Psoas muscle (tissue), 8 donors: ENCODE measurements around the gene TM4SF1. TPM values are rescaled to one million over a fixed set of nuclear protein-coding genes. Genes with fewer than 3 reads are reported as not detected.

ENCODE experiments used
- ATAC-seq, 4 donors: fragments of 200-7000 bp; cut with Tn5 transposase; one replicate each; pipeline ENCODE4 v1.9.1; 2020; ENCODE audit warnings: moderate library complexity in 3 of 4, mild to moderate bottlenecking in 2 of 4
- DNase-seq, 2 donors: peaks; one replicate each; pipeline ENCODE4 v3.0.0-alpha.2; 2020
- H3K27ac ChIP-seq: fragments of 200-600 bp; one replicate; pipeline ENCODE4 v1.8.0; 2022
- H3K27me3 ChIP-seq, 3 donors: fragments of 200-600 bp in 1 of 3; one replicate each; pipeline versions ENCODE4 v1.6.1 to v1.8.0; 2013 to 2022; ENCODE audit warnings: low read length in 2 of 3, mild to moderate bottlenecking in 2 of 3, moderate library complexity in 1 of 3; ENCODE audit not compliant: insufficient read depth in 3 of 3
- H3K36me3 ChIP-seq, 2 donors: fragments of 200-600 bp in 1 of 2; one replicate each; pipeline versions ENCODE4 v1.6.1 to v1.8.0; 2013 to 2022; ENCODE audit warnings: low read depth in 1 of 2, mild to moderate bottlenecking in 1 of 2, moderate library complexity in 1 of 2; ENCODE audit not compliant: insufficient read depth in 1 of 2
- H3K4me1 ChIP-seq: fragments of 200-600 bp; one replicate; pipeline ENCODE4 v1.8.0; 2022
- H3K4me3 ChIP-seq: fragments of 200-600 bp; one replicate; pipeline ENCODE4 v1.8.0; 2022; ENCODE audit warnings: mild to moderate bottlenecking
- H3K9me3 ChIP-seq: fragments of 200-600 bp; one replicate; pipeline ENCODE4 v1.8.0; 2022
- WGBS, 3 donors: extraction: QIAGEN DNeasy Blood & Tissue Kit; methylation state at CpG; one replicate each; pipeline versions ENCODE4 v1.1.6 to v1.1.7; 2013; 5-methylcytosine and 5-hydroxymethylcytosine counted together
- intact Hi-C, 2 donors: fragments of 100-400 bp; cut with DNase I; formaldehyde crosslinking; loops; one replicate each; pipeline versions ENCODE4 v1.11.0 to v1.14.2; 2022
- polyA plus RNA-seq, 3 donors: library from polyadenylated mRNA; stranded (reverse); fragments of 200-250 nt; gene quantifications; one replicate each; pipeline ENCODE4 v1.2.3, GENCODE V29; 2013
- total RNA-seq, 4 donors: library from RNA; stranded (reverse); fragmentation: NEBNext Ultra II Directional in 2 of 4; extraction: Animal tissue kit (Norgen Biotek cat#: 25700) in 2 of 4; gene quantifications; one replicate each; pipeline versions ENCODE4 v1.2.1 to v1.2.4, GENCODE V29; 2021 to 2023
- TF ChIP-seq, protein P1 (sequence below): fragments of 200-600 bp; IDR thresholded peaks from one replicate; pipeline ENCODE4 v1.8.0; 2022; ENCODE audit warnings: antibody characterized with exemption
- donor health status: healthy with polysubstance abuse.
- donor health status: DM: no; HTN: no; CAD: no; lungs with moderate emphysema.
- donor health status: Bipolar disorder and iron deficiency.
- donor health status: healthy.
- donor health status: DM: yes; HTN: yes; CAD: no.
- donor health status: DM: no; HTN: no; CAD: no.
- donor health status: DM: no; HTN: no; CAD: no.
- donor health status: DM: yes; HTN: yes; CAD: no.

The TM4SF1 gene
- total and polyA plus RNA-seq, 7 donors = 30.7 to 61.1 (median 49.4) TPM

DNA sequence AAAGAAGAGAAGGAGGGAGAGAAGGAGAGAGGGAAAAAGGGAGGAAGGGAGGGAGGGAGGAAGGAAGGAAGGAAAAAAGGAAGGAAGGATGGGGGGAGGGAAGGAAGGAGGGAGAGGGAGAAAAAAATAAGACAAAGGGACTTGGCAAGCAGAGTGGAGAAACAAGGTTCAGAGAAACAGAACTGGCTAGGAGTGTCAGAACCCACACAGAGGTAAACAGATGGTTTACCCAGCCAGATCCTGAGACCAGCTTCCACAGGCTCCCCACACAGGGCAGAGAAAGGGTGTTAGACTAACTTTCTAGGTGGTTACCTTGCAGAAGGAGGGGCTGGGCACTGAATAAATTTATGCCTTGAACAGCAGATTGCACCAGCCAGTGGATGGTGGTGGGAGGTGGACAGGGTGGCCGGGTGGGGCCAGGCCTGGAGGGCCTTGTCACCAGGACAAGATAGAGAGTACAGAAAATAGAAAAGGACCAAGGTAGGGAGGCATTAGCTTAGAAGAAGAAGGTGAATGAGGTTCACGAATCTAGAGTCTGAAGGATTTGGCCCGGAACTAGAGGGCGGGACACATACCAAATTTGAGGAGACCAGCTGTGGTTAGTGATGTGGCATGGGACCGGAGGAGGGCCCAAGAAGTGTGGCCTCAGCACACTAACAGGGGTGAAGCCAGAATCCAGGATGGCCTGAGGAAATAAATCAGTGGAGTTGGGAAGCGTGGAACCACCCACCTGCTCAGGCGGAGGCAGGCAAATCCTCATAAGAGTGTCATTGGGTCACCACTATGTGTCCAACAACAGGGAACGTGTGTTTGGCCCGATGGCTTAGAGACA, 1.2 kb upstream of the TM4SF1 start:
- Histone ChIP-seq H3K4me1 (peaks cover 4% of the 10 kb centered on the region), H3K9me3 (no peaks in the 10 kb centered on the region), H3K27ac (peak overlapping the region; percentile 61), H3K4me3 (no peak overlapping the region), H3K36me3 (no peaks in the 10 kb centered on the region), H3K27me3 (no peaks in the 10 kb centered on the region)
- ATAC-seq (peak in 1 of 4 donors; percentile 20), DNase-seq (no peak)
- TF ChIP-seq, protein P1, sequence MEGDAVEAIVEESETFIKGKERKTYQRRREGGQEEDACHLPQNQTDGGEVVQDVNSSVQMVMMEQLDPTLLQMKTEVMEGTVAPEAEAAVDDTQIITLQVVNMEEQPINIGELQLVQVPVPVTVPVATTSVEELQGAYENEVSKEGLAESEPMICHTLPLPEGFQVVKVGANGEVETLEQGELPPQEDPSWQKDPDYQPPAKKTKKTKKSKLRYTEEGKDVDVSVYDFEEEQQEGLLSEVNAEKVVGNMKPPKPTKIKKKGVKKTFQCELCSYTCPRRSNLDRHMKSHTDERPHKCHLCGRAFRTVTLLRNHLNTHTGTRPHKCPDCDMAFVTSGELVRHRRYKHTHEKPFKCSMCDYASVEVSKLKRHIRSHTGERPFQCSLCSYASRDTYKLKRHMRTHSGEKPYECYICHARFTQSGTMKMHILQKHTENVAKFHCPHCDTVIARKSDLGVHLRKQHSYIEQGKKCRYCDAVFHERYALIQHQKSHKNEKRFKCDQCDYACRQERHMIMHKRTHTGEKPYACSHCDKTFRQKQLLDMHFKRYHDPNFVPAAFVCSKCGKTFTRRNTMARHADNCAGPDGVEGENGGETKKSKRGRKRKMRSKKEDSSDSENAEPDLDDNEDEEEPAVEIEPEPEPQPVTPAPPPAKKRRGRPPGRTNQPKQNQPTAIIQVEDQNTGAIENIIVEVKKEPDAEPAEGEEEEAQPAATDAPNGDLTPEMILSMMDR = no peak
- WGBS, 3 donors = 84 to 85% (median 84%) methylated on average over 9 of the region's 9 CpGs
- intact Hi-C loops = no loop called here

DNA sequence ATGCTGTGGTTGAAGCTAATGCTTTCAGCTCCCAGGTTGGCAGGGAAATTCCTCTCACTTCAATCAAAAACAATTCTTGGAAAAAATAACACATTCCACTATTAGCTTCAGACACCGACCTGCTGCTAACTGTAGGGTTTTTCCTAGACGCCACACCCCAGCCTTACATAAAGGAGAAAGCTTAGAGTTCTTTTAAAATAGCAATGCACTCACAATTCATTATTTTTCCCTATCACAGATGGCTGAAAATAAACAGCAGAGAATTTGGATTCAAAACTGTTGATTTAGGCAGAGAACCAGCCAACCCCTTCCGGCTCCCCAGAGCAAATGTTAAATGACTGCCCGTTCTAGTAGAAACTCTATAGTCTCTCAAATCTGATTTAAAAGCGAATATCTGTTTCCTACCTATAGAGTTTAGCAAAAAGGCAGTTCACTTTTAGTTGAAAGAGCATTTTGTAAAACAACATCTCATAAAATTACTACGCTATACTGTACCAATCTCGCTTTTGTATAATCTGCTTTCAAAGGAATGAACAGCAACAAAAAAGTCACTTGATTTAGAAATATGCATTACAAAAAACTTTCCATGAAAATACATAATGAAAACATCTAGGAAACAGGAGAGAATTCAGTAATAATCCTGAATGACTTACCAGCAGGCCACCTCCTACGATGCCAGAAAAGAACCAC, 586 bp downstream of the TM4SF1 start:
- Histone ChIP-seq H3K36me3 (peaks cover 0 to 3% of the 10 kb centered on the region in 2 donors), H3K27me3 (no peaks in the 10 kb centered on the region)
- no peak for ATAC-seq

DNA sequence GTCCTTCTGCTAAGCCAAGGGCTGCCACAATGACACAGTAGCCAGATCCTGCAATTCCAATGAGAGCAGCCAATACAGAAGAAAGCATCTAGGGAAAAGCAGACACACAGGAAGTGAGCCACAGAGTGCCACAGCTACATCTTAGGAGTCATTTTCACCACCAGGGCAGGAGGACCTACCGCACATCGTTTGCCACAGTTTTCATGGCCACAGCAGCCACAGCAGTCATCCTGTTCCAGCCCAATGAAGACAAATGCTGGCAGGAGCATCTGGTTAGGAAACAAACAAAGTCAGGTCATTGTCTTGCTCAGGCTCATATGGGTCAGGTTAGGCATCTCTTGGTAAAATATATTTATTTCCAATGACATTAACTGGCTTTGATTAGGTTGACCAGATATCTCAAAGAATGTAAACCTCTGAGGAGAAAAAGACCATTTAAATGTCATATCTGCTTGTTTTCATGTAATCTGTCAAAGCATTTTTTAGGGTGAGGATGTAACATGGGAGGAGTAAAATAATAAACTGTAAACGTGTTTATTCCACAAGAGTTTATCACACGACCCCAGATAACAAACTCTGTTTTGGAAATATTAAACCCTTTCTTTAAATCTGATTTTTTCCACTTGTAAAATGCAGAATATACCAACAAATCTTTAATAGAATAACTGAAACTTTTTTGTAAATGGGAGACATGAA, 1.8 kb downstream of the TM4SF1 start:
- peaks cover 9% of the 10 kb centered on the region for H3K4me1 ChIP-seq
- H3K27ac ChIP-seq = peak overlapping the region; percentile 61
- no peaks in the 10 kb centered on the region for H3K27me3 ChIP-seq
- DNase-seq = no peak
- WGBS, 3 donors = 69 to 76% (median 70%) methylated on average over 4 of the region's 4 CpGs
- H3K4me3 ChIP-seq = peak overlapping the region; percentile 63
- no peak for ATAC-seq
- intact Hi-C loops = no loop called here
- peaks cover 0 to 5% of the 10 kb centered on the region in 2 donors for H3K36me3 ChIP-seq
- TF ChIP-seq, protein P1 = no peak
- no peaks in the 10 kb centered on the region for H3K9me3 ChIP-seq

More for the DNA sequence above, 586 bp downstream of the TM4SF1 start:
- Histone ChIP-seq H3K4me3 (peak overlapping the region; percentile 63), H3K9me3 (no peaks in the 10 kb centered on the region), H3K4me1 (peaks cover 6% of the 10 kb centered on the region), H3K27ac (peak overlapping the region; percentile 61)
- intact Hi-C loops = no loop called here
- DNase-seq = no peak
- TF ChIP-seq, protein P1 = no peak
- WGBS, 3 donors = 43 to 58% (median 47%) methylated on average over 8 of the region's 8 CpGs

DNA sequence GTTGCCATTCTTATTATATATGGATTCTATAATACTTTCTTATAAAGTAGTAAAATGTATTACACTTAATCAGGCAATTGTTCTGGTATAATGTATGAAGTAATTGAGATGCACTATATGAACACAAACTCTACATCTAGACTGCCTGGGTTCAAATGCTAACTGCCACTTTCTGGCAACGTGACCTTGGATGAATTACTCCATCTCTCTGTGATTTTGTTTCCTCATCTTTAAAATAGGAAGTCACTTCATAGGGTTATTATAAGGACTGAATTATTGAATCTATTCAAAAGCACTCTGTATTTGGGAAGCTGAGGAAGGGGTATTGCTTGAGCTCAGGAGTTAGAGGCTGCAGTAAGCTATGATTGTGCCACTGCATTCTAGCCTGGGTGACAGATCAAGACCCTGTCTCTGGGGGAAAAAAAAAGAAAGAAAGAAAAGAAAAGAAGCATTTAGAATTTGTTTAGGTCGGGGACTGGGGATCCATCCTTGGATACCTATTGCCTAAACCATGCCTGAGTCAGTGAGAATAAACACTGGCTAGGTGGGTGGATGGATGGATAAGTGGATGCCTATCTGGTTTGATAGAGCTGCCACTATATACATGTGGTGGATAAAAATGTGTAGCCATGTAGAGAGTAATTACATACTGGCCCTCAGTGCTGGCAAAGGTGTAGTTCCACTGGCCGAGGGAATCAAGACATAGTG, 2.5 kb downstream of the TM4SF1 start:
- Histone ChIP-seq H3K4me1 (peaks cover 9% of the 10 kb centered on the region), H3K27ac (no peak overlapping the region), H3K36me3 (peaks cover 0 to 5% of the 10 kb centered on the region in 2 donors), H3K27me3 (no peaks in the 10 kb centered on the region), H3K4me3 (peak overlapping the region; percentile 63), H3K9me3 (no peaks in the 10 kb centered on the region)
- TF ChIP-seq, protein P1 = no peak
- DNase-seq (no peak), ATAC-seq (no peak)
- intact Hi-C loops = no loop called here
- WGBS, 3 donors = 69 to 79% (median 69%) methylated on average over 3 of the region's 3 CpGs
